ENCODE data around the gene ANKH.

The ANKH gene

GRCh38 chr5:14855366-14855765 lies 16.2 kb downstream of the ANKH start:
- Histone ChIP-seq H3K4me1 (ENCODE audit: control insufficient read depth, low read length) (peaks cover 20% of the 10 kb centered on the region), H3K27me3 (ENCODE audit: control insufficient read depth, low read length) (no peaks in the 10 kb centered on the region), H3K4me3 (ENCODE audit: low read length) (no peak overlapping the region), H3K9me3 (ENCODE audit: control insufficient read depth, insufficient read depth, low read length) (no peaks in the 10 kb centered on the region), H3K9me2 (replicated peaks; ENCODE audit: control insufficient read depth, low read length) (no peaks in the 10 kb centered on the region), H4K20me1 (ENCODE audit: control insufficient read depth, insufficient read depth, low read depth, low read length) (peaks cover 24% of the 10 kb centered on the region), H3F3A (ENCODE audit: control insufficient read depth, insufficient read depth) (no peaks in the 10 kb centered on the region), H3K36me3 (ENCODE audit: control insufficient read depth, low read length) (peaks cover 12% of the 10 kb centered on the region), H3K79me2 (ENCODE audit: control insufficient read depth, low read length) (peaks cover 92% of the 10 kb centered on the region), H3K27ac (ENCODE audit: low read depth, low read length) (no peak overlapping the region), H3K4me2 (ENCODE audit: low read length) (no peak overlapping the region)
- TF ChIP-seq CTCF (IDR thresholded peaks at IDR 0.05; ENCODE audit: low read depth, low read length, poor library complexity, severe bottlenecking) (no peak), EZH2phosphoT487 (IDR thresholded peaks at IDR 0.05; ENCODE audit: borderline replicate concordance, low read length) (no peak)

- H3K9me3 ChIP-seq (ENCODE audit: control insufficient read depth, insufficient read depth, low read length), result no peaks in the 10 kb centered on the region
- H3K36me3 ChIP-seq (ENCODE audit: control insufficient read depth, low read length), result peaks cover 12% of the 10 kb centered on the region
- H3K27ac ChIP-seq (ENCODE audit: low read depth, low read length), result no peak overlapping the region
- H3K79me2 ChIP-seq (ENCODE audit: control insufficient read depth, low read length), result peaks cover 92% of the 10 kb centered on the region
- peaks cover 20% of the 10 kb centered on the region for H3K4me1 ChIP-seq (ENCODE audit: control insufficient read depth, low read length)
- no peak for TF ChIP-seq EZH2phosphoT487 (IDR thresholded peaks at IDR 0.05; ENCODE audit: borderline replicate concordance, low read length)
- TF ChIP-seq CTCF (IDR thresholded peaks at IDR 0.05; ENCODE audit: low read depth, low read length, poor library complexity, severe bottlenecking), result no peak
- no peak overlapping the region for H3K4me2 ChIP-seq (ENCODE audit: low read length)
- H3K27me3 ChIP-seq (ENCODE audit: control insufficient read depth, low read length), result no peaks in the 10 kb centered on the region
- no peaks in the 10 kb centered on the region for H3K9me2 ChIP-seq (replicated peaks; ENCODE audit: control insufficient read depth, low read length)
- H3K4me3 ChIP-seq (ENCODE audit: low read length), result no peak overlapping the region
- no peaks in the 10 kb centered on the region for H3F3A ChIP-seq (ENCODE audit: control insufficient read depth, insufficient read depth)
- H4K20me1 ChIP-seq (ENCODE audit: control insufficient read depth, insufficient read depth, low read depth, low read length), result peaks cover 22% of the 10 kb centered on the region
These were observed 16.8 kb downstream of the ANKH start for GRCh38 chr5:14854799-14855198.

- H3K4me1 ChIP-seq (ENCODE audit: control insufficient read depth, low read length), result peaks cover 20% of the 10 kb centered on the region
- H3K4me2 ChIP-seq (ENCODE audit: low read length), result no peak overlapping the region
- H4K20me1 ChIP-seq (ENCODE audit: control insufficient read depth, insufficient read depth, low read depth, low read length), result peaks cover 21% of the 10 kb centered on the region
- peaks cover 12% of the 10 kb centered on the region; the same call in 1 of the 2 replicates for H3K36me3 ChIP-seq (ENCODE audit: control insufficient read depth, low read length)
- no peaks in the 10 kb centered on the region for H3K9me3 ChIP-seq (ENCODE audit: control insufficient read depth, insufficient read depth, low read length)
- H3K9me2 ChIP-seq (replicated peaks; ENCODE audit: control insufficient read depth, low read length), result no peaks in the 10 kb centered on the region
- H3K27me3 ChIP-seq (ENCODE audit: control insufficient read depth, low read length), result no peaks in the 10 kb centered on the region
- peaks cover 93% of the 10 kb centered on the region for H3K79me2 ChIP-seq (ENCODE audit: control insufficient read depth, low read length)
- H3F3A ChIP-seq (ENCODE audit: control insufficient read depth, insufficient read depth), result no peaks in the 10 kb centered on the region
- TF ChIP-seq CTCF (IDR thresholded peaks at IDR 0.05; ENCODE audit: low read depth, low read length, poor library complexity, severe bottlenecking), result no peak
- no peak for TF ChIP-seq EZH2phosphoT487 (IDR thresholded peaks at IDR 0.05; ENCODE audit: borderline replicate concordance, low read length)
- no peak overlapping the region for H3K27ac ChIP-seq (ENCODE audit: low read depth, low read length)
- no peak overlapping the region for H3K4me3 ChIP-seq (ENCODE audit: low read length)
These were observed 17.9 kb downstream of the ANKH start for GRCh38 chr5:14853685-14854084.

Measured in DOHH2 (cell line).